ENCODE results near the gene SLC25A4. TPM values are rescaled to one million over a fixed set of nuclear protein-coding genes. Genes with fewer than 3 reads are reported as not detected.

SLC25A4 gene
- total and polyA plus RNA-seq, 2 of the 13 experiments (the other 11 are each of a cell fraction or from before 2014, with no cell fraction given): 30.3 to 42.1 TPM

GRCh38 chr4:185182239-185182638 is 39.2 kb downstream of the SLC25A4 start:
- H3K4me3 ChIP-seq (replicated peaks in 1 of 3; ENCODE audit: insufficient read depth in 1 of 3, low read depth in 2 of 3, low read length in 3 of 3): no peak overlapping the region
- H3K36me3 ChIP-seq (replicated peaks in 1 of 2; ENCODE audit: control insufficient read depth in 1 of 2, insufficient read depth in 2 of 2, low read length in 2 of 2): peaks cover 5 to 25% of the 10 kb centered on the region in 2 experiments
- H2AFZ ChIP-seq (ENCODE audit: low read length): no peak overlapping the region
- no peak for FAIRE-seq
- no peak overlapping the region for H3K9ac ChIP-seq (ENCODE audit: insufficient read depth, low read depth, low read length)
- no peak overlapping the region for H3K27ac ChIP-seq (ENCODE audit: extremely low read length, insufficient read depth, low read length)
- H3K4me1 ChIP-seq (ENCODE audit: insufficient read depth, low read length): no peaks in the 10 kb centered on the region; the same call in 1 of the 2 replicates
- DNase-seq (ENCODE audit: low spot score): no peak
- H3K79me2 ChIP-seq (ENCODE audit: insufficient read depth, low read length): peaks cover 59% of the 10 kb centered on the region
- BruUV-seq (replicated peaks): no TSS peak
- ChIA-PET CTCF (ENCODE audit: low intra/inter-chr PET ratio, low total read pairs) (no interaction called here), POLR2A (no interaction called here)
- intact Hi-C loops (cut with micrococcal nuclease; ENCODE audit: unreplicated experiment) (no loop called here), in situ Hi-C loops (cut with HindIII; ENCODE audit: extremely low pct_ligation_motif_present, low pct_unique_long_range_greater_than_20kb) (no loop called here)
- no peak for ATAC-seq
- H3K9me3 ChIP-seq (ENCODE audit: low read length): no peaks in the 10 kb centered on the region
- WGBS (ENCODE audit: low lambda C conversion rate): 88% methylated on average over 2 of the region's 2 CpGs
- no peaks in the 10 kb centered on the region; a peak in 1 of 5 replicates for H3K27me3 ChIP-seq (ENCODE audit: control insufficient read depth in 1 of 2, insufficient read depth in 2 of 2, low read length in 2 of 2)
- no peak overlapping the region for H3K4me2 ChIP-seq (ENCODE audit: low read depth, low read length)
- peaks cover 24% of the 10 kb centered on the region for H4K20me1 ChIP-seq (ENCODE audit: insufficient read depth, low read length)
- TF ChIP-seq PRDM4 (CRISPR knock-in tag; IDR thresholded peaks at IDR 0.05; ENCODE audit: borderline replicate concordance) (no peak), IKZF4 (CRISPR knock-in tag; IDR thresholded peaks at IDR 0.05; ENCODE audit: borderline replicate concordance, low read depth, not compliant biosample characterization) (no peak), MEIS2 (CRISPR knock-in tag; IDR thresholded peaks at IDR 0.05) (no peak), PRDM15 (CRISPR knock-in tag; IDR thresholded peaks at IDR 0.05) (no peak), TMF1 (CRISPR knock-in tag; IDR thresholded peaks at IDR 0.05; ENCODE audit: low read depth) (no peak), ZNF335 (CRISPR knock-in tag; IDR thresholded peaks at IDR 0.05) (no peak), HHEX (CRISPR knock-in tag; IDR thresholded peaks at IDR 0.05) (no peak), THRA (CRISPR knock-in tag; IDR thresholded peaks at IDR 0.05; ENCODE audit: borderline replicate concordance) (no peak), CBX2 (IDR thresholded peaks at IDR 0.05; ENCODE audit: low read depth, low read length) (no peak), CBX2 (CRISPR knock-in tag; IDR thresholded peaks at IDR 0.05; ENCODE audit: low read depth) (no peak), NRL (CRISPR knock-in tag; IDR thresholded peaks at IDR 0.05; ENCODE audit: borderline replicate concordance) (no peak), ZNF101 (CRISPR knock-in tag; IDR thresholded peaks at IDR 0.05; ENCODE audit: borderline replicate concordance, low read depth) (no peak), WIZ (CRISPR knock-in tag; IDR thresholded peaks at IDR 0.05) (no peak), NFKB2 (CRISPR knock-in tag; IDR thresholded peaks at IDR 0.05; ENCODE audit: borderline replicate concordance) (no peak)
- TF ChIP-seq, protein P1, sequence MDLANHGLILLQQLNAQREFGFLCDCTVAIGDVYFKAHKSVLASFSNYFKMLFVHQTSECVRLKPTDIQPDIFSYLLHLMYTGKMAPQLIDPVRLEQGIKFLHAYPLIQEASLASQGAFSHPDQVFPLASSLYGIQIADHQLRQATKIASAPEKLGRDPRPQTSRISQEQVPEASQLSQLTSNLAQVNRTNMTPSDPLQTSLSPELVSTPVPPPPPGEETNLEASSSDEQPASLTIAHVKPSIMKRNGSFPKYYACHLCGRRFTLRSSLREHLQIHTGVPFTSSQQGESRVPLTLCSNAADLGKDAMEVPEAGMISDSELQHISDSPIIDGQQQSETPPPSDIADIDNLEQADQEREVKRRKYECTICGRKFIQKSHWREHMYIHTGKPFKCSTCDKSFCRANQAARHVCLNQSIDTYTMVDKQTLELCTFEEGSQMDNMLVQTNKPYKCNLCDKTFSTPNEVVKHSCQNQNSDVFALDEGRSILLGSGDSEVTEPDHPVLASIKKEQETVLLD (CRISPR knock-in tag; IDR thresholded peaks at IDR 0.05; ENCODE audit: low read depth): no peak
- TF ChIP-seq, protein P2, sequence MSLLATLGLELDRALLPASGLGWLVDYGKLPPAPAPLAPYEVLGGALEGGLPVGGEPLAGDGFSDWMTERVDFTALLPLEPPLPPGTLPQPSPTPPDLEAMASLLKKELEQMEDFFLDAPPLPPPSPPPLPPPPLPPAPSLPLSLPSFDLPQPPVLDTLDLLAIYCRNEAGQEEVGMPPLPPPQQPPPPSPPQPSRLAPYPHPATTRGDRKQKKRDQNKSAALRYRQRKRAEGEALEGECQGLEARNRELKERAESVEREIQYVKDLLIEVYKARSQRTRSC (CRISPR knock-in tag; IDR thresholded peaks at IDR 0.05; ENCODE audit: low read depth): no peak
